LNCaP clone FGC (cell line): Measurements from ENCODE around the gene HDGFL2.
"Not testable (repeated sequence)": the region's sequence is repeated elsewhere in the genome, so short reads cannot be mapped to it uniquely, and the experiment has no call there.

ENCODE experiments used
- DNase-seq: peaks from one replicate; pipeline ENCODE4 v3.0.0-alpha.2; 2011; ENCODE audit warnings: low read depth
- H3K4me3 ChIP-seq: 2 replicates; pipeline ENCODE4 v1.5.1; 2011; ENCODE audit warnings: mild to moderate bottlenecking, low read depth, low read length, control low read depth
- TF ChIP-seq, protein P1 (sequence below): IDR thresholded peaks from 2 replicates; pipeline ENCODE4 v1.5.1; 2012; ENCODE audit warnings: mild to moderate bottlenecking; ENCODE audit not compliant: control insufficient read depth, insufficient read depth; ENCODE audit errors: extremely low read depth

Gene HDGFL2

GRCh38 chr19:4536798-4537197 lies 64.7 kb downstream of the HDGFL2 start:
- TF ChIP-seq, protein P1, sequence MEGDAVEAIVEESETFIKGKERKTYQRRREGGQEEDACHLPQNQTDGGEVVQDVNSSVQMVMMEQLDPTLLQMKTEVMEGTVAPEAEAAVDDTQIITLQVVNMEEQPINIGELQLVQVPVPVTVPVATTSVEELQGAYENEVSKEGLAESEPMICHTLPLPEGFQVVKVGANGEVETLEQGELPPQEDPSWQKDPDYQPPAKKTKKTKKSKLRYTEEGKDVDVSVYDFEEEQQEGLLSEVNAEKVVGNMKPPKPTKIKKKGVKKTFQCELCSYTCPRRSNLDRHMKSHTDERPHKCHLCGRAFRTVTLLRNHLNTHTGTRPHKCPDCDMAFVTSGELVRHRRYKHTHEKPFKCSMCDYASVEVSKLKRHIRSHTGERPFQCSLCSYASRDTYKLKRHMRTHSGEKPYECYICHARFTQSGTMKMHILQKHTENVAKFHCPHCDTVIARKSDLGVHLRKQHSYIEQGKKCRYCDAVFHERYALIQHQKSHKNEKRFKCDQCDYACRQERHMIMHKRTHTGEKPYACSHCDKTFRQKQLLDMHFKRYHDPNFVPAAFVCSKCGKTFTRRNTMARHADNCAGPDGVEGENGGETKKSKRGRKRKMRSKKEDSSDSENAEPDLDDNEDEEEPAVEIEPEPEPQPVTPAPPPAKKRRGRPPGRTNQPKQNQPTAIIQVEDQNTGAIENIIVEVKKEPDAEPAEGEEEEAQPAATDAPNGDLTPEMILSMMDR, result no peak
- H3K4me3 ChIP-seq, result no peak overlapping the region
- peak; percentile 61 for DNase-seq

GRCh38 chr19:4537953-4538600 lies 66.0 kb downstream of the HDGFL2 start:
- no peak overlapping the region for H3K4me3 ChIP-seq
- TF ChIP-seq, protein P1, result no peak
- DNase-seq, result no peak

- TF ChIP-seq, protein P1, result no peak
- no peak overlapping the region for H3K4me3 ChIP-seq
- no peak for DNase-seq
Observed at GRCh38 chr19:4538601-4538954, 66.5 kb downstream of the HDGFL2 start.

- no peak for DNase-seq
- peak overlapping the region; percentile 3 for H3K4me3 ChIP-seq
- TF ChIP-seq, protein P1, result no peak
Observed at GRCh38 chr19:4539169-4539692, 67.1 kb downstream of the HDGFL2 start.

DNA sequence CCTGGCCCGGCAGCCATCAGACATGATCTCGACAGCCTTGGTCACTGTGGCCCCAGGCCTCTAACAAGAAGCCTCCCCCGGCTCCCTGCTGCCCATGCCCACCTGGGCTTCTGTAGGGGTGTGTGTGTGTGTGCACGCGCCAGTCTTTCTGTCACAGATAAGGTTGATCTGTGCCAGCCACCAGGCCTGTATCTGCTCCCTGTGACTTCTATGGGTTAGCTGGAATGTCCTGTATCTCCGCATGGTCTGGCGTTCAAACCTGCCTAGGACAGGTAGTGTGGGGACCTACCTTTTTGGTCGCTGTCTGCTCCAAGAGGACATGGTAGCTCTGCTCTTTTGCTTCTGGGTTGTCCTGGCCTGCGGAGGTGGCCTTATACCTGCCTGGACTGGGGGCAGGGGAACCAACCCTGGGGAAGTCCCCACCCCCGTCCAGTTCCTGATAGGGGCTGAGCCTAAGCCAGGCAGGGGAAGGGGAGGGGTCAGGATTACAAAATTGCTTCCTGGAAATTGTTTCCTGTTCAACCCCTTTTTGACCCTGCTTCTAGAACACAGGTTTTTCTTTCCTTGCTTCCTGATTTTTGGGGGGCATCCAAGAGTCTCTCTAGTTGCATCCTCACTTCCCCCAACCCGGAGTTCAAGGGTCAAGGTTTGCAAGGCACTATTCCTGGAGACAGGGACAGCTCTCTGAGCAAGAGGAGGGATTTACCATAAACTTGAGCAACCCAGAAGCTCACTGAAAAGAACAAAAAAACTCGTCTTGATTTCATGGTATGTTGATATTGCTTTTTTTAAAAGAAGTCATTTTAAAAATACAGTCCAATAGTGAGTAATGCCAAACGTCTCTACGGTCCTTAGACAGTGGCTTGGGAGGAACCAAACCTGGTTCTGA lies 67.8 kb downstream of the HDGFL2 start, which contains the start of gene LRG1:
LRG1 (minus strand) TSS at position 344 of the 889 bp plus-strand sequence; CDS start at position 321, 23 bp downstream.
- H3K4me3 ChIP-seq, result peak within 1 kb of the TSS; percentile 3
- DNase-seq, result no peak
- TF ChIP-seq, protein P1, result no peak

GRCh38 chr19:4541114-4541805 lies 69.2 kb downstream of the HDGFL2 start:
- no peak for DNase-seq
- H3K4me3 ChIP-seq, result no peak overlapping the region
- TF ChIP-seq, protein P1, result no peak

- not testable (repeated sequence) for DNase-seq, H3K4me3 ChIP-seq
Observed at GRCh38 chr19:4541806-4542145, 69.7 kb downstream of the HDGFL2 start.
